Stimulated activated memory B cell treated with anti-CD40 and anti-IgM and Interleukin-4, amounts not matched to agents 10 μg/mL and 1 μg/mL and 100 μg/mL, for 72 hours (primary cell): ENCODE data around the gene NEDD9.

Source experiments
- ATAC-seq: fragments of 150-1000 bp; cut with Tn5 transposase; 2 replicates; pipeline ENCODE4 v1.10.0; 2021
- H3K27ac Mint-ChIP-seq: one replicate; pipeline ENCODE4 v1.8.0; 2022; ENCODE audit warnings: mild to moderate bottlenecking, mixed read lengths
- H3K27me3 Mint-ChIP-seq: one replicate; pipeline ENCODE4 v1.8.0; 2022; ENCODE audit warnings: mixed read lengths
- H3K36me3 Mint-ChIP-seq: one replicate; pipeline ENCODE4 v1.8.0; 2022; ENCODE audit warnings: mixed read lengths
- H3K4me1 Mint-ChIP-seq: one replicate; pipeline ENCODE4 v1.8.0; 2022; ENCODE audit warnings: mixed read lengths
- H3K4me3 Mint-ChIP-seq: one replicate; pipeline ENCODE4 v1.8.0; 2022; ENCODE audit warnings: mild to moderate bottlenecking, moderate library complexity, mixed read lengths
- H3K9me3 Mint-ChIP-seq: one replicate; pipeline ENCODE4 v1.8.0; 2022; ENCODE audit warnings: mixed read lengths

Gene NEDD9, protein sequence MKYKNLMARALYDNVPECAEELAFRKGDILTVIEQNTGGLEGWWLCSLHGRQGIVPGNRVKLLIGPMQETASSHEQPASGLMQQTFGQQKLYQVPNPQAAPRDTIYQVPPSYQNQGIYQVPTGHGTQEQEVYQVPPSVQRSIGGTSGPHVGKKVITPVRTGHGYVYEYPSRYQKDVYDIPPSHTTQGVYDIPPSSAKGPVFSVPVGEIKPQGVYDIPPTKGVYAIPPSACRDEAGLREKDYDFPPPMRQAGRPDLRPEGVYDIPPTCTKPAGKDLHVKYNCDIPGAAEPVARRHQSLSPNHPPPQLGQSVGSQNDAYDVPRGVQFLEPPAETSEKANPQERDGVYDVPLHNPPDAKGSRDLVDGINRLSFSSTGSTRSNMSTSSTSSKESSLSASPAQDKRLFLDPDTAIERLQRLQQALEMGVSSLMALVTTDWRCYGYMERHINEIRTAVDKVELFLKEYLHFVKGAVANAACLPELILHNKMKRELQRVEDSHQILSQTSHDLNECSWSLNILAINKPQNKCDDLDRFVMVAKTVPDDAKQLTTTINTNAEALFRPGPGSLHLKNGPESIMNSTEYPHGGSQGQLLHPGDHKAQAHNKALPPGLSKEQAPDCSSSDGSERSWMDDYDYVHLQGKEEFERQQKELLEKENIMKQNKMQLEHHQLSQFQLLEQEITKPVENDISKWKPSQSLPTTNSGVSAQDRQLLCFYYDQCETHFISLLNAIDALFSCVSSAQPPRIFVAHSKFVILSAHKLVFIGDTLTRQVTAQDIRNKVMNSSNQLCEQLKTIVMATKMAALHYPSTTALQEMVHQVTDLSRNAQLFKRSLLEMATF

DNA sequence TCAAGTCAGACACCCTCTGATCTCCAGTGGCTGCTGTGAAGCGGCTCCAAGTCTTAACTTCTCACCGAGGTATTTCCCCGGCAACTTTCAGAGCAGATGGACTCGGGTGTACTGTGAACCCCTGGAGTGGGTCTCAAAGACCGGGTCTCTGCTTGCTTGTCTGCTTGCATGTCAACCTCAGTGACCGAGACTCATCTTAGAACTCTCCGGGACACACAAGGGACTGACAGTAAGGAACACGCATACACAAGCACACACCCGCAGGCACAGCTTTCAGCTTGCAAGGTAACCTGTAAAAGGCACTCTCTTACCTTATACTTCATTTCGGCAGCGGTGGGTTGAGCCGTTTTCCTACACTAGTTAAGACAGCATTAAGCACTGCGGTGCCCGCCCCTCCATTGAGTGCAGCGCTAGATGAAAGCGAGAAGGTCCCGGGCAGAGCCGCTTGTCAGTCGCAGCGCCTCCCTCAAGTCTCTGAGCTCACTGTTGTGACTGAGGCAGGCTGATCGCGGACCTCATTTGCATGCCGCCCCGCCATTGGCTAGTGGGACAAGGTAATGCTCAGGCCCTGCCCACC, at the start of gene NEDD9:
TSS of gene NEDD9 (minus strand) at position 476 of the 577 bp plus-strand sequence. CDS start at position 323, 153 bp downstream.
- H3K4me1 Mint-ChIP-seq = peaks cover 38% of the 10 kb centered on the region
- H3K4me3 Mint-ChIP-seq = peak within 1 kb of the TSS; percentile 87
- peak; percentile 100 for ATAC-seq
- H3K27ac Mint-ChIP-seq = peak within 1 kb of the TSS; percentile 88
- H3K36me3 Mint-ChIP-seq = peaks cover 12% of the 10 kb centered on the region
- H3K9me3 Mint-ChIP-seq = peaks cover 2% of the 10 kb centered on the region
- H3K27me3 Mint-ChIP-seq = no peaks in the 10 kb centered on the region

DNA sequence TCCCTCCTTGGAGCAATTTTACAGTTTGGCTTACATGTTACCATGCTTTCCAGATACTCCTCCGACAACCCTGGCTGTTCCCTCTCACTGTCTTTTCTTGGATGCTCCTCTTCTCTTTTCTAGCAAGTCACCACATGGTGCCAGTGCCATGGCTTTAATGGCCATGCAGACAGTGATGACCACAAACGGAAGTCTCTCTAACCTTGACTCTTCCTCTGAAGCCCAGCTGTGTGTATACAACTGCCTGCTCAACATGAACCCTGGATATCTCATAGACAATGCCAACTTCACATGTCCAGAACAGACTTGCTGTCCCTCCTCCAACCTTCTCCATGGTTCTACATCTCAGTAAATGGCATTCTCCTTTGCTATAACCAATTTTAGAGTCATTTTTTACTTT, 49.8 kb upstream of the NEDD9 start:
- Mint-ChIP-seq H3K27ac (no peak overlapping the region), H3K4me1 (peaks cover 24% of the 10 kb centered on the region)

DNA sequence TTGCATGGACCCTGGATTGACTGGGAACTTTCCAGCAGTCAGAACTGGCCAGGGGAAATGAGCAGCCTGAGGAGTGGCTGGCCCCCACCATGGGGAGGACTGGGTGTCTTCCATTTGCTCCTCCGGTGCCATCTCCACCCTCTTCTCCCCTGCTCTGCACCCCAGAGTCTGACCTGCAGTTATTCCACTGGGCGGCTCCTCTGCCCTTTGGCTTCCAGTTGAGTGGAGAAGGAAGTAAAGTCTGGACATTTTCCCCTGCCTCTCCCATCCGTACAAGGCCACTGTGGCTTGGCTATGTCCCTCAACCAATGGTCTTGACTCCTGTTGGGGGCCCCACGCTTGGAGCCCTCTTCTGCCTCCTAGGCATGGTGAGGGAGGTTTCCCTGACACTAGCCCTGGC, 47.9 kb upstream of the NEDD9 start:
- Mint-ChIP-seq H3K27me3 (no peaks in the 10 kb centered on the region), H3K4me1 (peaks cover 42% of the 10 kb centered on the region), H3K4me3 (no peak overlapping the region), H3K9me3 (no peaks in the 10 kb centered on the region), H3K36me3 (no peaks in the 10 kb centered on the region), H3K27ac (peak overlapping the region; percentile 20)
- ATAC-seq = no peak

More for the DNA sequence above, 49.8 kb upstream of the NEDD9 start:
- Mint-ChIP-seq H3K36me3 (peaks cover 9% of the 10 kb centered on the region), H3K9me3 (peaks cover 5% of the 10 kb centered on the region), H3K4me3 (no peak overlapping the region), H3K27me3 (no peaks in the 10 kb centered on the region)
- ATAC-seq = no peak

DNA sequence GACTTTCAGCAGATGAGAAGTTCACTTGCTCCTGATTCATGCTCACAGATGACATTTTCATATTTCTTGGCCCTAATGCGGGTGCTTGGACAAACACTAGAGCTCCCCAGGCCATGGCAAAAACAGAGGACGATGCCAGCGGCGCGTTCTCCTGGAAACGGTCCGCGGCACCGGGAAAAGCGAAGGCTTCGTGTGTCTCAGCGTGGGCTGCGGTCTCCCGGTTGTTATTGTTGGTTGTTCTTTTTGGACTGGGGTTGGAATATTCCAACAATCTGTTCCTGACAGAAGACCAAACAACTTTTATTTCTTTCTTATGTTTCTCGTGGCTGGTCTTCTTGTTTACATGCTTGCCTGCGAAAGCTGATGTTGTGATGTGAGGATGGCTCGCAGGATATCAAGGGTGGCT, 46.8 kb upstream of the NEDD9 start:
- Mint-ChIP-seq H3K4me3 (no peak overlapping the region), H3K9me3 (no peaks in the 10 kb centered on the region), H3K36me3 (no peaks in the 10 kb centered on the region), H3K4me1 (peaks cover 53% of the 10 kb centered on the region), H3K27me3 (no peaks in the 10 kb centered on the region), H3K27ac (no peak overlapping the region)
- no peak for ATAC-seq

- peak overlapping the region; percentile 92 for H3K27ac Mint-ChIP-seq
- no peaks in the 10 kb centered on the region for H3K9me3 Mint-ChIP-seq
- peak; percentile 59 for ATAC-seq
- peaks cover 5% of the 10 kb centered on the region for H3K36me3 Mint-ChIP-seq
- peaks cover 53% of the 10 kb centered on the region for H3K4me1 Mint-ChIP-seq
- peak overlapping the region; percentile 54 for H3K4me3 Mint-ChIP-seq
- no peaks in the 10 kb centered on the region for H3K27me3 Mint-ChIP-seq
Measured at GRCh38 chr6:11278207-11278559, 45.7 kb upstream of the NEDD9 start.

DNA sequence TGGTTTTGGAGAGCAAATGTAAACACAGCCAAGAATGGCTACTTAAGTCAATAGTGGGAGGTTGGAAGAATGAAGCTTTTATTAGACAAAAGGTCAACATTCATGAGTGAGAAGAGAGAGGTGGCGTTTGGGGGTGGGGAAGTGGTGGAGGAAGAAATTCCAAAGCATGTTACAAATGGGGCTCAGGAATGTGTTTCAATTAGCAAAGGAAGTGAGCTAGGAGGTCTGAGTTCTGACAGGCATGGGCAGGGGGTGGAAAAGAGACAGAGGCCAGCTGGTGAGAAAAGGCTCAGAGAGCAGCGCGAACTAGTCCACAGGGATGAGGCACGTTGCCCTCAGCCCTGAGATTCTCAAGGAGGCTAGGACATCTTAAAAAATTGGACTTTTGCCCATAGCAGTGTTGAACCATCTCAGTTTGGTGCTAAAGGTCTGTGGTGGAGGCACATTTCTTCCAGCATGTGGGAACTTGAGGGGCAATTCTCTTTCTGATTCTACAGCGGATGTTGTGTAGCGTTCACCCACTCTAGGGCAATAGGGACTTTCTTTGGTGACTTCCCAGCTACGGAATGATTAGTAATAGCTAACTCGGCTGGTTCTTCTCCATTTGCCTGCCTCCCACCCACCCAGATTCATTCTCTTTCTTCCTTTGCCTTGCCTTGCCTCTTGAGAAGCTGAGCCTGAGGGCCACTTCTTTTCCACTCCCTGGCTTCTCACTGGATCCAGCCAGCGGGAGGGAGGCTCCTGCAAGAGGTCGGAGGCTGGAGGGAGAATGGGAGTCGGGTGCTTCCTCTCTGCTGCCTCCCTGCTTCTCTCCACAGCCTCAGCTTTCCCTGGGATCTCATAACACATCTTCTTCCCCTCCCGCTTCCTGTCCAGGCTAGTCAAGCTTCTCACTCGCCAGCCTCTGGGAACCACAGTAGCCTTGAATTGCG, 45.1 kb upstream of the NEDD9 start:
- peaks cover 11% of the 10 kb centered on the region for H3K36me3 Mint-ChIP-seq
- no peaks in the 10 kb centered on the region for H3K9me3 Mint-ChIP-seq
- ATAC-seq = peak; percentile 87
- peaks cover 53% of the 10 kb centered on the region for H3K4me1 Mint-ChIP-seq
- H3K4me3 Mint-ChIP-seq = peak overlapping the region; percentile 54
- H3K27ac Mint-ChIP-seq = peak overlapping the region; percentile 92
- H3K27me3 Mint-ChIP-seq = no peaks in the 10 kb centered on the region

DNA sequence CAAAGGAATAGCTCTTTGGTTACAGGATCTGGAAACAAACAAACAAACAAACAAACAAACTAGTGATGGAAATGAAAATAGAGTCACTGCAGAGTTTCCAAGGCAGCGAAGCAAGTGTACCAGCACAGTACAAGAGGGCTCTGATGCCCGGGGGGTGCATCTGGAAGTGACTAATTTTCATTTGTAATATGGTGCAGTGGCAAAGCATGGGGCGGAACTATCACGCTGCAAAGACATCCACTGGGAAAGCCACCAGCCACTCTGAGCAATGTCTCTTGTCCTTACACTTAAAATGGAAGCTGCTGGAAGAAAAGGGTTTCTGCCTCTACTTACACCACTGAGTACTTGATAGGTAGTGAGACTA, 44.4 kb upstream of the NEDD9 start:
- Mint-ChIP-seq H3K4me3 (no peak overlapping the region), H3K36me3 (peaks cover 18% of the 10 kb centered on the region), H3K4me1 (peaks cover 53% of the 10 kb centered on the region), H3K27ac (peak overlapping the region; percentile 92), H3K9me3 (no peaks in the 10 kb centered on the region), H3K27me3 (no peaks in the 10 kb centered on the region)
- ATAC-seq = no peak

DNA sequence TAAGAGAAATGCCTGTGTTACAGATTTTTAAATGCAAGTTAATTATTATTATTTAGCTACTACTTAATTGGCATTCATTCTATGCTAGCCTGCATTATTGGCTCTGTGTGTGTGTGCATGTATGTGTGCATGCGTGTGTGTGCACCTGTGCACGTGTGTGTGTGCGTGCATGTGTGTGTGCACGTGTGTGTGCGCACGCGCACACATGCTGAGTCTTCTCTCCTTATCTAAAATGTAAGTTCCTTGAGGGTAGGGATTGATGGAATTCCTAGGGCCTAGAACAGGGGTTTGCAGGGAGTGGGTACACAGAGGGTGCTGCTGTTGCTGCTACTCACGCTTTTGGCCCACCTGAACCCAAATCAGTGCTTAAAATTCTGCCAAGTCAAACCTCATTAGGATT, 43.8 kb upstream of the NEDD9 start:
- H3K9me3 Mint-ChIP-seq = no peaks in the 10 kb centered on the region
- H3K27me3 Mint-ChIP-seq = no peaks in the 10 kb centered on the region
- peaks cover 22% of the 10 kb centered on the region for H3K36me3 Mint-ChIP-seq
- H3K27ac Mint-ChIP-seq = peak overlapping the region; percentile 92
- no peak for ATAC-seq
- H3K4me1 Mint-ChIP-seq = peaks cover 53% of the 10 kb centered on the region
- no peak overlapping the region for H3K4me3 Mint-ChIP-seq

- Mint-ChIP-seq H3K36me3 (peaks cover 26% of the 10 kb centered on the region), H3K9me3 (no peaks in the 10 kb centered on the region), H3K27ac (peak overlapping the region; percentile 92), H3K27me3 (no peaks in the 10 kb centered on the region), H3K4me3 (no peak overlapping the region), H3K4me1 (peaks cover 55% of the 10 kb centered on the region)
- ATAC-seq = peak; percentile 76
Measured at GRCh38 chr6:11275598-11275997, 43.1 kb upstream of the NEDD9 start.

DNA sequence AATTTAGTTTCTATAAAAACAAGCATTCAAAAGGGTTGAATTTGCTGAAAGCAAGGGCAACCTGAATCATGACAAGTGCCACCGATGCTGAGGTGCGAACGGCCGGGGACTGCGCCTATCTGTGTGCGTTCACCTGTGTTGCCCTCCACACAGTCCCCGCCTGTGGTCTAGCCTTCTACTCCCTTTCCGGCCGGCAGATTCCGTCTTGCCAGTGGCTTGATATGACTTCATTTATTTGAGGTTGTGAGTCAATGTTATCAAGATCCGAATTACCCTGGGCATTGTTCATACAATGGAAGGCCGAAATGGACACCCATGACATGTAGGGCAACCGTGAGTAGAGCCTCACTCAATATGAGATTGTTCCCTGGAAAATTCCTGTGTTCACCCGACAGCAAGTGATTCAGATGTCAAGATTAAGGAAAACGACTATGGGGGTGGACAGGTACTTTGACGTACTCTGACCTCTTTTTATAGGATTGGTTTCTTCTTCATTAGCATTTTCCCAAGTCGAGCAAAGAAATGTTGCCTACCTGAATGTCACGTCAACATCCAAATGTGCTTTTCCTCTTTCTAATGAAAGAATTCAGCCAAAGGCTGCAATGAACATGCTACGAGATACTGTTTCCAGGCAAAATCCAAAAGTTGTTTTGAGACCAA, 41.1 kb upstream of the NEDD9 start:
- Mint-ChIP-seq H3K9me3 (no peaks in the 10 kb centered on the region), H3K27ac (no peak overlapping the region), H3K36me3 (peaks cover 28% of the 10 kb centered on the region), H3K4me3 (no peak overlapping the region), H3K27me3 (no peaks in the 10 kb centered on the region), H3K4me1 (peaks cover 50% of the 10 kb centered on the region)
- ATAC-seq = no peak

DNA sequence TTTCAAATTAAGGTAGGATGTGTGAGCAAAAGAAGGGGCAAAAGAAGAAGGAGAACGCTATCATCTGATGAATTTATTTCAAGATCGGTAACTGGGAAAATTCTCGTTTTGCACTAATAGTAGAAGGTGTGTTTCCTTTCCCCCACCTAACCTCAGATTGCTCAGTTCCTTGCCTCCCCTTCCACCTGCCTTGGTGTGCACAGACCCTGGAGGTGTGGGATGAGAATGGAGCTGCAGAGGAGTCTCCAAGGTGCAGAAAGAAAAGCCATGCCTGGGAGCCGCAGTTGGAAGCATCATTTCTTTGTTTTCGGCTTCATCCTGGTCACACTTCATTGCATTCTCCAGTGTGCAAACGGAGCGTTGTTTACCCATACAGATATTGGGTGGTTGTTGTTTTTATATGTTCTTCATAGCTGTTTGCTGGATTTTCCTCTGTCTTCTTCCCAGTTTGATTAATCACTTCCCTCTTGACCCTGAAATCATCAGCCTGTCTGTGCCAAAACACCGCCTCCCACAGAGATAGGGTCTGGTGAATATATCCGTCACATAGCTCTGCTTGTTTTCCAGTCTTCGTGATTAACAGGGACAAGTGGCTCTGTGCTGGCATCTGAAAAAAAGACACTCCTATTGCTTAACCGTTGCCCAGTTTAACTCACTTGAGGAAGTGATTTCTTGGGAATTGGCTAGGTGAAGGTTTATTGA, 40.2 kb upstream of the NEDD9 start:
- H3K27ac Mint-ChIP-seq = no peak overlapping the region
- peaks cover 28% of the 10 kb centered on the region for H3K36me3 Mint-ChIP-seq
- H3K4me1 Mint-ChIP-seq = peaks cover 41% of the 10 kb centered on the region
- no peak for ATAC-seq
- no peaks in the 10 kb centered on the region for H3K27me3 Mint-ChIP-seq
- no peak overlapping the region for H3K4me3 Mint-ChIP-seq
- H3K9me3 Mint-ChIP-seq = no peaks in the 10 kb centered on the region

GRCh38 chr6:11271228-11272020, 39.0 kb upstream of the NEDD9 start:
- Mint-ChIP-seq H3K4me1 (peaks cover 29% of the 10 kb centered on the region), H3K9me3 (no peaks in the 10 kb centered on the region), H3K4me3 (no peak overlapping the region), H3K27me3 (no peaks in the 10 kb centered on the region), H3K27ac (no peak overlapping the region), H3K36me3 (peaks cover 28% of the 10 kb centered on the region)
- ATAC-seq = no peak
